ENCODE data around the gene NFATC1. TPM values are rescaled to one million over a fixed set of nuclear protein-coding genes. Genes with fewer than 3 reads are reported as not detected.
"Not testable (repeated sequence)": the region's sequence is repeated elsewhere in the genome, so short reads cannot be mapped to it uniquely, and the experiment has no call there.

NFATC1 gene
- total and polyA plus RNA-seq, 5 donors, result 14.7 to 25.3 (median 20.3) TPM

DNA sequence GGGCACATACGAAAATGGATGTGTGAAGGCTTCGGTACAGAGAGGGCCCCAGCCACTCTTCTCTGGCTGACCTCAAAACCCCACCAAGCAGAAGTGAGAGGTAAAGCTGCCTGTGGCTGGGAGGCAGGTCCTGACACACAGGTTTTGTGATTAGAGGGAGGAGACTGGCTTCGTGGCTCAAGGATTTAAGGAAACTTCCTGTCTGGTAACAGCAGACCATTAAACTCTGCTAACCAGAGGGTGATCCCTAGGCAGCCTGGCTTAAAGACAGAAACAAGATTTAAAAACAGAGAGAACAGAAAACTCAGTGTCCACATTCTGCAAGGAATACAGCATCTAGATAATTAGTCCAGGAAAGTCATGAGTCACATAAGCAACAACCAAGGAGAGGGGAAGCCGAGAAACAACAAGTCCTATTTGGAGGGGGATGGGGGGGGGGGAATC is 101.9 kb downstream of the NFATC1 start:
- no peaks in the 10 kb centered on the region for H3K27me3 ChIP-seq (ENCODE audit: control insufficient read depth, insufficient read depth)
- 70% methylated on average over 4 of the region's 4 CpGs for WGBS
- H3K4me3 ChIP-seq (ENCODE audit: low read length), result no peak overlapping the region
- no peaks in the 10 kb centered on the region for H3K9me3 ChIP-seq (ENCODE audit: control insufficient read depth, low read length)
- no peak overlapping the region for H3K27ac ChIP-seq (ENCODE audit: low read length)
- intact Hi-C loops (cut with DNase I), result no loop called here
- ATAC-seq (no peak), DNase-seq (no peak)
- no peaks in the 10 kb centered on the region for H3K4me1 ChIP-seq (ENCODE audit: control insufficient read depth, insufficient read depth, low read length)

GRCh38 chr18:79498662-79499061 is 102.9 kb downstream of the NFATC1 start:
- Histone ChIP-seq H3K9me3 (ENCODE audit: control insufficient read depth, low read length) (no peaks in the 10 kb centered on the region), H3K4me3 (ENCODE audit: low read length) (no peak overlapping the region), H3K27me3 (ENCODE audit: control insufficient read depth, insufficient read depth) (no peaks in the 10 kb centered on the region), H3K4me1 (ENCODE audit: control insufficient read depth, insufficient read depth, low read length) (no peaks in the 10 kb centered on the region), H3K27ac (ENCODE audit: low read length) (no peak overlapping the region)
- DNase-seq (no peak), ATAC-seq (no peak)
- WGBS, result 98% methylated on average over 6 of the region's 6 CpGs
- intact Hi-C loops (cut with DNase I), result no loop called here

- no peaks in the 10 kb centered on the region for H3K9me3 ChIP-seq (ENCODE audit: control insufficient read depth, low read length)
- 94% methylated on average over 4 of the region's 4 CpGs for WGBS
- no peak for ATAC-seq
- DNase-seq, result no peak
- no peak overlapping the region for H3K27ac ChIP-seq (ENCODE audit: low read length)
- H3K27me3 ChIP-seq (ENCODE audit: control insufficient read depth, insufficient read depth), result no peaks in the 10 kb centered on the region
- peaks cover under 1% of the 10 kb centered on the region for H3K4me1 ChIP-seq (ENCODE audit: control insufficient read depth, insufficient read depth, low read length)
- intact Hi-C loops (cut with DNase I), result no loop called here
- H3K4me3 ChIP-seq (ENCODE audit: low read length), result no peak overlapping the region
Measured at GRCh38 chr18:79501006-79501405, 105.3 kb downstream of the NFATC1 start.

- ATAC-seq (no peak), DNase-seq (no peak)
- intact Hi-C loops (cut with DNase I), result no loop called here
- H3K4me3 ChIP-seq (ENCODE audit: low read length), result no peak overlapping the region
- no peak overlapping the region for H3K27ac ChIP-seq (ENCODE audit: low read length)
- H3K9me3 ChIP-seq (ENCODE audit: control insufficient read depth, low read length), result no peaks in the 10 kb centered on the region
- H3K4me1 ChIP-seq (ENCODE audit: control insufficient read depth, insufficient read depth, low read length), result peaks cover 6% of the 10 kb centered on the region
- H3K27me3 ChIP-seq (ENCODE audit: control insufficient read depth, insufficient read depth), result no peaks in the 10 kb centered on the region
- 72% methylated on average over 4 of the region's 4 CpGs for WGBS
Measured at GRCh38 chr18:79502782-79503181, 107.1 kb downstream of the NFATC1 start.

DNA sequence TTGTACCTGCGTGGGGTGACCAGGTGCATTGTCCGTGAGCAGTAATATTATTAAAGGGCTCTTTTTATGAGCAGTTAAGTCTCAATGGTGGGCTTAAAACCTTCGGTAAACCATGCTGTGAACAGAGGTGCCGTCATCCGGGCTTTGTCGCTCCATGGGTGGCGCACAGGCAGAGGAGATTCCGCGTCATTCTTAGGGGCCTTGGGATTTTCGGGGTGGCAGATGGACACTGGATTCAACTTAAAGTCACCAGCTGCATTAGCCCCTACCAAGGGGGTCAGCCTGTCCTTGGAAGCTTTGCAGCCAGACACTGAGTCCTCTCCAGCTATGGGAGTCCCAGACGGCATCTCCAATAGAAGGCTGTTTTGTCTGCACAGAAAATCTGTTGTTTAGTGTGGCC is 107.7 kb downstream of the NFATC1 start:
- H3K4me3 ChIP-seq (ENCODE audit: low read length), result no peak overlapping the region
- H3K27ac ChIP-seq (ENCODE audit: low read length), result no peak overlapping the region
- ATAC-seq, result no peak
- H3K9me3 ChIP-seq (ENCODE audit: control insufficient read depth, low read length), result no peaks in the 10 kb centered on the region
- peaks cover 6% of the 10 kb centered on the region for H3K4me1 ChIP-seq (ENCODE audit: control insufficient read depth, insufficient read depth, low read length)
- no peaks in the 10 kb centered on the region for H3K27me3 ChIP-seq (ENCODE audit: control insufficient read depth, insufficient read depth)
- intact Hi-C loops (cut with DNase I), result no loop called here
- DNase-seq, result peak in 2 of 3 donors; percentile 4 to 42
- 98% methylated on average over 11 of the region's 11 CpGs for WGBS

DNA sequence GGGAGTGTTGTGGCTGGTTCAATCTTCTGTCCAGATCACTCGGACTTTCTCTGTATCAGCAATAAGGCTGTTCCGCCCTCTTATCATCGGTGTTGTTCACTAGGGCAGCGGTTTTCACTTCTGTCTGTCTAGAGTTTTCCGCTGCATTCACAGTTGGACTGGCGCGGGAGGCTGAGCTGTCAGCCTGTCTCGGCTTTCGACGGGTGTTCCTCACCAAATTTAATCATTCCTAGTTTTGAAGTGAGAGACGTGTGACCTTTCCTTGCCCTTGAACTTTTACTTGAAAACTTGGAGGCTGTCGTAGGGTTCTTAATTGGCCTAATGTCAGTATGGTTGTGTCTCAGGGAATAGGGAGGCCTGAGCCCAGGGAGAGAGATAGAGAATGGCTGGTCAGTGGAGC is 108.3 kb downstream of the NFATC1 start:
- Histone ChIP-seq H3K27me3 (ENCODE audit: control insufficient read depth, insufficient read depth) (no peaks in the 10 kb centered on the region), H3K27ac (ENCODE audit: low read length) (no peak overlapping the region), H3K4me1 (ENCODE audit: control insufficient read depth, insufficient read depth, low read length) (peaks cover 6% of the 10 kb centered on the region), H3K9me3 (ENCODE audit: control insufficient read depth, low read length) (no peaks in the 10 kb centered on the region), H3K4me3 (ENCODE audit: low read length) (no peak overlapping the region)
- ATAC-seq, result no peak
- 87% methylated on average over 12 of the region's 12 CpGs for WGBS
- DNase-seq, result peak in 2 of 3 donors; percentile 10 to 11
- intact Hi-C loops (cut with DNase I), result no loop called here

- H3K9me3 ChIP-seq (ENCODE audit: control insufficient read depth, low read length); H3K4me1 ChIP-seq (ENCODE audit: control insufficient read depth, insufficient read depth, low read length); ATAC-seq; H3K27ac ChIP-seq (ENCODE audit: low read length); intact Hi-C loops (cut with DNase I); H3K27me3 ChIP-seq (ENCODE audit: control insufficient read depth, insufficient read depth); DNase-seq; H3K4me3 ChIP-seq (ENCODE audit: low read length): not testable (repeated sequence)
- 82% methylated on average over 5 of the region's 6 CpGs for WGBS
Measured at GRCh38 chr18:79504495-79504894, 108.8 kb downstream of the NFATC1 start.

- not testable (repeated sequence) for H3K27me3 ChIP-seq (ENCODE audit: control insufficient read depth, insufficient read depth); H3K27ac ChIP-seq (ENCODE audit: low read length); H3K4me1 ChIP-seq (ENCODE audit: control insufficient read depth, insufficient read depth, low read length); H3K4me3 ChIP-seq (ENCODE audit: low read length); ATAC-seq; H3K9me3 ChIP-seq (ENCODE audit: control insufficient read depth, low read length)
- WGBS, result 93% methylated on average over 3 of the region's 3 CpGs
- peak in 2 of 3 donors; percentile 8 to 18 for DNase-seq
- intact Hi-C loops (cut with DNase I), result loop anchor here in 2 of 4 donors (5.0 kb wide), 2 partner anchors 48 to 113 kb away; no protein-coding TSS in a partner anchor
Measured at GRCh38 chr18:79505465-79505864, 109.7 kb downstream of the NFATC1 start.

GRCh38 chr18:79506191-79507075 is 110.7 kb downstream of the NFATC1 start:
- intact Hi-C loops (cut with DNase I), result loop anchor here in 3 of 4 donors (2.0 to 5.0 kb wide), 3 partner anchors 49 to 114 kb away; partner anchors contain the start of gene NFATC1 (in 1 of the 3)
- peak; percentile 66 to 71 for ATAC-seq
- WGBS, result 43% methylated on average over 20 of the region's 20 CpGs

GRCh38 chr18:79507076-79507545 is 111.4 kb downstream of the NFATC1 start:
- no peaks in the 10 kb centered on the region for H3K27me3 ChIP-seq (ENCODE audit: control insufficient read depth, insufficient read depth)
- H3K4me1 ChIP-seq (ENCODE audit: control insufficient read depth, insufficient read depth, low read length), result peaks cover 6% of the 10 kb centered on the region
- DNase-seq (peak; percentile 90 to 96 (median 95)), ATAC-seq (peak; percentile 93 to 95)
- WGBS, result 3% methylated on average over 24 of the region's 24 CpGs
- no peaks in the 10 kb centered on the region for H3K9me3 ChIP-seq (ENCODE audit: control insufficient read depth, low read length)
- H3K27ac ChIP-seq (ENCODE audit: low read length), result peak overlapping the region; percentile 78
- H3K4me3 ChIP-seq (ENCODE audit: low read length), result peak overlapping the region; percentile 1
- intact Hi-C loops (cut with DNase I), result loop anchor here in 3 of 4 donors (2.0 to 5.0 kb wide), 3 partner anchors 50 to 115 kb away; partner anchors contain the start of gene NFATC1 (in 1 of the 3)

More at GRCh38 chr18:79506191-79507075, 110.7 kb downstream of the NFATC1 start:
- H3K27me3 ChIP-seq (ENCODE audit: control insufficient read depth, insufficient read depth), result no peaks in the 10 kb centered on the region
- peaks cover 6% of the 10 kb centered on the region for H3K4me1 ChIP-seq (ENCODE audit: control insufficient read depth, insufficient read depth, low read length)
- DNase-seq, result peak; percentile 71 to 84 (median 82)
- no peak overlapping the region for H3K4me3 ChIP-seq (ENCODE audit: low read length)
- peak overlapping the region; percentile 78 for H3K27ac ChIP-seq (ENCODE audit: low read length)
- H3K9me3 ChIP-seq (ENCODE audit: control insufficient read depth, low read length), result no peaks in the 10 kb centered on the region
